OCI-LY1 (cell line): ENCODE results near the gene ME3.

Experiments
- H2AFZ ChIP-seq: fragments of 200-600 bp; sonication (generic), shearing (Covaris generic); 2 replicates; pipeline ENCODE4 v1.6.0; 2014; ENCODE audit warnings: antibody characterized with exemption, mild to moderate bottlenecking, low read length
- H3F3A ChIP-seq: fragments of 200-600 bp; sonication (generic), shearing (Covaris generic); 2 replicates; pipeline ENCODE4 v1.6.0; 2014; ENCODE audit warnings: mild to moderate bottlenecking, antibody characterized with exemption, low read length, moderate library complexity; ENCODE audit not compliant: insufficient read depth
- H3K27ac ChIP-seq: fragments of 200-600 bp; sonication (generic); 2 replicates; pipeline ENCODE4 v1.5.1; 2014; ENCODE audit warnings: low read length, mixed run types, mild to moderate bottlenecking, low read depth; ENCODE audit not compliant: poor library complexity, severe bottlenecking
- H3K27me3 ChIP-seq: fragments of 200-600 bp; sonication (generic); 2 replicates; pipeline ENCODE4 v1.6.0; 2014; ENCODE audit warnings: antibody characterized with exemption, mild to moderate bottlenecking, low read length, moderate library complexity; ENCODE audit not compliant: insufficient read depth
- H3K36me3 ChIP-seq: fragments of 200-600 bp; sonication (generic); 2 replicates; pipeline ENCODE4 v1.6.1; 2014; ENCODE audit warnings: mild to moderate bottlenecking, antibody characterized with exemption, low read length, moderate library complexity, mixed read lengths; ENCODE audit not compliant: insufficient read depth
- H3K4me1 ChIP-seq: fragments of 200-600 bp; sonication (generic); 2 replicates; pipeline ENCODE4 v1.5.1; 2014; ENCODE audit warnings: mild to moderate bottlenecking, low read length, moderate library complexity; ENCODE audit not compliant: insufficient read depth, severe bottlenecking
- H3K4me2 ChIP-seq: fragments of 200-600 bp; sonication (generic), shearing (Covaris generic); 2 replicates; pipeline ENCODE4 v1.6.1; 2014; ENCODE audit warnings: low read length
- H3K4me3 ChIP-seq: fragments of 200-600 bp; sonication (generic); 2 replicates; pipeline ENCODE4 v1.5.1; 2014; ENCODE audit warnings: low read length, low read depth, mild to moderate bottlenecking, mixed read lengths; ENCODE audit not compliant: poor library complexity, severe bottlenecking
- H3K79me2 ChIP-seq: fragments of 200-600 bp; shearing (Covaris generic); 2 replicates; pipeline ENCODE4 v1.6.1; 2016; ENCODE audit warnings: mixed run types, low read length, mixed read lengths; ENCODE audit not compliant: insufficient read depth
- H3K9ac ChIP-seq: fragments of 200-600 bp; sonication (generic), shearing (Covaris generic); 2 replicates; pipeline ENCODE4 v1.6.1; 2014; ENCODE audit warnings: mild to moderate bottlenecking, low read length, mixed read lengths
- H3K9me2 ChIP-seq: fragments of 200-600 bp; sonication (generic), shearing (Covaris generic); 2 replicates; pipeline ENCODE4 v1.6.1; 2014; ENCODE audit warnings: low read depth, mild to moderate bottlenecking, low read length, mixed read lengths
- H3K9me3 ChIP-seq: fragments of 200-600 bp; shearing (Covaris generic); 2 replicates; pipeline ENCODE4 v1.6.1; 2014; ENCODE audit warnings: low read length, mixed read lengths
- H4K20me1 ChIP-seq: fragments of 200-600 bp; sonication (generic), shearing (Covaris generic); 2 replicates; pipeline ENCODE4 v1.6.0; 2016; ENCODE audit warnings: mild to moderate bottlenecking, low read length; ENCODE audit not compliant: insufficient read depth
- EZH2 ChIP-seq: fragments of 200-600 bp; sonication (generic), shearing (Covaris generic); IDR thresholded peaks from 2 replicates; pipeline ENCODE4 v1.8.0; 2017; ENCODE audit warnings: borderline replicate concordance, mixed run types, mild to moderate bottlenecking, antibody characterized with exemption, low read length, moderate library complexity, mixed read lengths
- TF ChIP-seq, protein P1 (sequence below): fragments of 200-600 bp; sonication (generic), shearing (Covaris generic); IDR thresholded peaks from 2 replicates; pipeline ENCODE4 v1.5.1; 2017; ENCODE audit warnings: mild to moderate bottlenecking, antibody characterized with exemption, low read length, moderate library complexity, mixed read lengths

The ME3 gene

GRCh38 chr11:86415026-86415425 is 257.4 kb downstream of the ME3 start:
- Histone ChIP-seq H2AFZ (no peak overlapping the region), H3K79me2 (no peaks in the 10 kb centered on the region), H3K4me3 (no peak overlapping the region), H3K4me1 (no peaks in the 10 kb centered on the region), H3K9me2 (no peaks in the 10 kb centered on the region), H3K9me3 (no peaks in the 10 kb centered on the region), H3F3A (no peaks in the 10 kb centered on the region), H3K36me3 (no peaks in the 10 kb centered on the region), H3K27me3 (no peaks in the 10 kb centered on the region), H4K20me1 (no peaks in the 10 kb centered on the region), H3K9ac (no peak overlapping the region), H3K27ac (no peak overlapping the region), H3K4me2 (no peak overlapping the region)
- TF ChIP-seq, protein P1, sequence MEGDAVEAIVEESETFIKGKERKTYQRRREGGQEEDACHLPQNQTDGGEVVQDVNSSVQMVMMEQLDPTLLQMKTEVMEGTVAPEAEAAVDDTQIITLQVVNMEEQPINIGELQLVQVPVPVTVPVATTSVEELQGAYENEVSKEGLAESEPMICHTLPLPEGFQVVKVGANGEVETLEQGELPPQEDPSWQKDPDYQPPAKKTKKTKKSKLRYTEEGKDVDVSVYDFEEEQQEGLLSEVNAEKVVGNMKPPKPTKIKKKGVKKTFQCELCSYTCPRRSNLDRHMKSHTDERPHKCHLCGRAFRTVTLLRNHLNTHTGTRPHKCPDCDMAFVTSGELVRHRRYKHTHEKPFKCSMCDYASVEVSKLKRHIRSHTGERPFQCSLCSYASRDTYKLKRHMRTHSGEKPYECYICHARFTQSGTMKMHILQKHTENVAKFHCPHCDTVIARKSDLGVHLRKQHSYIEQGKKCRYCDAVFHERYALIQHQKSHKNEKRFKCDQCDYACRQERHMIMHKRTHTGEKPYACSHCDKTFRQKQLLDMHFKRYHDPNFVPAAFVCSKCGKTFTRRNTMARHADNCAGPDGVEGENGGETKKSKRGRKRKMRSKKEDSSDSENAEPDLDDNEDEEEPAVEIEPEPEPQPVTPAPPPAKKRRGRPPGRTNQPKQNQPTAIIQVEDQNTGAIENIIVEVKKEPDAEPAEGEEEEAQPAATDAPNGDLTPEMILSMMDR, result no peak
- no peak for TF ChIP-seq EZH2

DNA sequence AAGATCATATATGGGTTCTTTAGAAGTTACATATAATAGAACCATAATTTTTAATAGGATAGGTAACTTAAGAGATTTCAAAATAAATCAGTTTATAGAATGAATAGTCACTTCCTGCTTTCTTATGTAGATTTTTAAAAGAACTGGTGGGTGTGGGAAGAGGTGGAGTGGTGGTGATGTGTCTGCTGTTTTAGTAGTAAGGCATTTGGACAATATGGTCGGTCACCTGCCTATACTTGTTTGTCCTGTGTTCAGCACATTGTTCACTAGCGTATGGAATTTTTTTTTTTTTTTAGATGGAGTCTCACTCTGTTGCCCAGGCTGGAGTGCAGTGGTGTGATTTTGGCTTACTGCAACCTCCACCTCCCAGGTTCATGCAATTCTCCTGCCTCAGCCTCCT is 258.4 kb downstream of the ME3 start:
- H3K27me3 ChIP-seq, result no peaks in the 10 kb centered on the region
- no peaks in the 10 kb centered on the region for H3K36me3 ChIP-seq
- H3K9ac ChIP-seq, result no peak overlapping the region
- H3K79me2 ChIP-seq, result no peaks in the 10 kb centered on the region
- H2AFZ ChIP-seq, result no peak overlapping the region
- no peak overlapping the region for H3K27ac ChIP-seq
- TF ChIP-seq, protein P1, result no peak
- TF ChIP-seq EZH2, result no peak
- no peak overlapping the region for H3K4me3 ChIP-seq
- H3K9me3 ChIP-seq, result no peaks in the 10 kb centered on the region
- H3K4me1 ChIP-seq, result no peaks in the 10 kb centered on the region
- no peak overlapping the region for H3K4me2 ChIP-seq
- H3K9me2 ChIP-seq, result no peaks in the 10 kb centered on the region
- H3F3A ChIP-seq, result no peaks in the 10 kb centered on the region
- H4K20me1 ChIP-seq, result no peaks in the 10 kb centered on the region

GRCh38 chr11:86408845-86409244 is 263.6 kb downstream of the ME3 start:
- Histone ChIP-seq H3K27ac (no peak overlapping the region), H4K20me1 (no peaks in the 10 kb centered on the region), H3F3A (no peaks in the 10 kb centered on the region), H3K79me2 (no peaks in the 10 kb centered on the region), H3K4me2 (no peak overlapping the region), H3K4me1 (no peaks in the 10 kb centered on the region), H3K9me2 (no peaks in the 10 kb centered on the region), H3K9me3 (no peaks in the 10 kb centered on the region), H3K27me3 (no peaks in the 10 kb centered on the region), H3K9ac (no peak overlapping the region), H3K4me3 (no peak overlapping the region), H3K36me3 (no peaks in the 10 kb centered on the region), H2AFZ (no peak overlapping the region)
- TF ChIP-seq EZH2, result no peak
- TF ChIP-seq, protein P1, result no peak
